Fibroblast of lung (primary cell): Measurements from ENCODE around the gene SYCN.

Source experiments
- EZH2 ChIP-seq: IDR thresholded peaks from 2 replicates; pipeline ENCODE4 v1.5.1; 2012; ENCODE audit warnings: low read length, control low read depth, mild to moderate bottlenecking; ENCODE audit errors: missing control alignments
- TF ChIP-seq, protein P1 (sequence below), 2 donors: IDR thresholded peaks in 1 of 2; conservative IDR thresholded peaks in 1 of 2; 1 replicate in 1 of 2; 2 replicates in 1 of 2; pipeline ENCODE4 v1.5.1; 2011 to 2012; ENCODE audit warnings: low read length in 2 of 2, control low read depth in 1 of 2, inconsistent platforms in 1 of 2, low read depth in 1 of 2, mild to moderate bottlenecking in 1 of 2

DNA sequence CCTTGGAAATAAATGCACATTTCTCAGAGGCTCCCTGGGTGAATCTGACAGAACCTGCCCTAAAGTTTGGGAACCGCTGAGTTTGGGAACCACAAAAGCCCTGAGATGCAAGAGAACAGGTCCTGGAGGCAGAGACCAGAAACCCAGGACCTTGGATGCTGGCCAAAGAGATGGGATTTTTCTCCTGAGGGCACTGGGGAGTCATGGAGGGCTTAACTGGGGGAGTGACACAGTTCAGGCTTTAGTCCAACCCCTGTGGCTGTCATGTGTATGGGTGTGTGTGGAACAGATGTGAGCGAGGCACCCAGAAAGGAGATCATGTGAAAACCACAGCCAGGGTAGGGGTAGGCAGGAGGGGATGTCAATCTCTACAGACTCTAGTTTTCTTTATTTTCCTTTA is 11.2 kb downstream of the SYCN start:
- TF ChIP-seq EZH2, result no peak
- TF ChIP-seq, protein P1, sequence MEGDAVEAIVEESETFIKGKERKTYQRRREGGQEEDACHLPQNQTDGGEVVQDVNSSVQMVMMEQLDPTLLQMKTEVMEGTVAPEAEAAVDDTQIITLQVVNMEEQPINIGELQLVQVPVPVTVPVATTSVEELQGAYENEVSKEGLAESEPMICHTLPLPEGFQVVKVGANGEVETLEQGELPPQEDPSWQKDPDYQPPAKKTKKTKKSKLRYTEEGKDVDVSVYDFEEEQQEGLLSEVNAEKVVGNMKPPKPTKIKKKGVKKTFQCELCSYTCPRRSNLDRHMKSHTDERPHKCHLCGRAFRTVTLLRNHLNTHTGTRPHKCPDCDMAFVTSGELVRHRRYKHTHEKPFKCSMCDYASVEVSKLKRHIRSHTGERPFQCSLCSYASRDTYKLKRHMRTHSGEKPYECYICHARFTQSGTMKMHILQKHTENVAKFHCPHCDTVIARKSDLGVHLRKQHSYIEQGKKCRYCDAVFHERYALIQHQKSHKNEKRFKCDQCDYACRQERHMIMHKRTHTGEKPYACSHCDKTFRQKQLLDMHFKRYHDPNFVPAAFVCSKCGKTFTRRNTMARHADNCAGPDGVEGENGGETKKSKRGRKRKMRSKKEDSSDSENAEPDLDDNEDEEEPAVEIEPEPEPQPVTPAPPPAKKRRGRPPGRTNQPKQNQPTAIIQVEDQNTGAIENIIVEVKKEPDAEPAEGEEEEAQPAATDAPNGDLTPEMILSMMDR (conservative IDR thresholded peaks at IDR 0.05 in 1 of 2, IDR thresholded peaks at IDR 0.05 in 1 of 2; ENCODE audit: low read depth in 1 of 2, low read length in 2 of 2), result no peak
